GM23338 (cell line): Measurements from ENCODE around the gene LANCL3. TPM values are rescaled to one million over a fixed set of nuclear protein-coding genes. Genes with fewer than 3 reads are reported as not detected.
"Not testable (repeated sequence)": the region's sequence is repeated elsewhere in the genome, so short reads cannot be mapped to it uniquely, and the experiment has no call there.

Experiments used
- ATAC-seq: fragments of 200-7000 bp; cut with Tn5 transposase; 3 replicates; pipeline ENCODE4 v1.9.1; 2020
- DNase-seq: peaks from one replicate; pipeline ENCODE4 v3.0.0-alpha.2; 2015; ENCODE audit warnings: low spot score
- H2AFZ ChIP-seq: fragments of 200-600 bp; sonication (generic); 2 replicates; pipeline ENCODE4 v1.8.0; 2016; ENCODE audit warnings: antibody characterized with exemption, mild to moderate bottlenecking, moderate library complexity
- H3F3A ChIP-seq: fragments of 200-600 bp; sonication (generic); replicated peaks from 2 replicates; pipeline ENCODE4 v1.8.0; 2017; ENCODE audit warnings: antibody characterized with exemption, mixed run types, low read depth
- H3K27ac ChIP-seq: fragments of 200-600 bp; sonication (generic); 2 replicates; pipeline ENCODE4 v1.6.1; 2016; ENCODE audit warnings: low read depth
- H3K27me3 ChIP-seq: fragments of 200-600 bp; sonication (generic); 2 replicates; pipeline ENCODE4 v1.8.0; 2016; ENCODE audit warnings: mild to moderate bottlenecking, mixed run types, moderate library complexity; ENCODE audit not compliant: insufficient read depth
- H3K36me3 ChIP-seq: fragments of 200-600 bp; sonication (generic); 2 replicates; pipeline ENCODE4 v1.8.0; 2016; ENCODE audit warnings: mild to moderate bottlenecking; ENCODE audit not compliant: insufficient read depth
- H3K4me1 ChIP-seq: fragments of 200-600 bp; sonication (generic); 2 replicates; pipeline ENCODE4 v1.8.0; 2016; ENCODE audit warnings: mild to moderate bottlenecking, moderate library complexity; ENCODE audit not compliant: insufficient read depth
- H3K4me2 ChIP-seq: fragments of 200-600 bp; sonication (generic); 2 replicates; pipeline ENCODE4 v1.7.1; 2017; ENCODE audit warnings: mixed run types
- H3K4me3 ChIP-seq: fragments of 200-600 bp; sonication (generic); 2 replicates; pipeline ENCODE4 v1.6.1; 2016; ENCODE audit warnings: mixed run types
- H3K79me2 ChIP-seq: fragments of 200-600 bp; sonication (generic); replicated peaks from 2 replicates; pipeline ENCODE4 v1.8.0; 2017; ENCODE audit warnings: mild to moderate bottlenecking; ENCODE audit not compliant: insufficient read depth
- H3K9me2 ChIP-seq: fragments of 200-600 bp; sonication (generic); 2 replicates; pipeline ENCODE4 v1.8.0; 2017; ENCODE audit not compliant: insufficient read depth
- H4K20me1 ChIP-seq: fragments of 200-600 bp; sonication (generic); replicated peaks from 2 replicates; pipeline ENCODE4 v1.8.0; 2017; ENCODE audit warnings: mild to moderate bottlenecking; ENCODE audit not compliant: insufficient read depth
- H3K27ac Mint-ChIP-seq: 2 replicates; pipeline ENCODE4 v1.8.0; 2020; ENCODE audit warnings: inconsistent platforms, mild to moderate bottlenecking, moderate library complexity, mixed read lengths
- H3K27me3 Mint-ChIP-seq: 3 replicates; pipeline ENCODE4 v1.8.0; 2022; ENCODE audit warnings: low read depth, mild to moderate bottlenecking, moderate library complexity, mixed read lengths, inconsistent platforms; ENCODE audit not compliant: insufficient read depth, poor library complexity
- H3K36me3 Mint-ChIP-seq: 3 replicates; pipeline ENCODE4 v1.8.0; 2021; ENCODE audit warnings: low read depth, mild to moderate bottlenecking, inconsistent platforms, moderate library complexity, mixed read lengths
- H3K4me1 Mint-ChIP-seq: 3 replicates; pipeline ENCODE4 v1.8.0; 2020; ENCODE audit warnings: mild to moderate bottlenecking, inconsistent platforms, mixed read lengths
- H3K4me3 Mint-ChIP-seq: 3 replicates; pipeline ENCODE4 v1.8.0; 2021; ENCODE audit warnings: moderate library complexity, mild to moderate bottlenecking, inconsistent platforms, mixed read lengths
- H3K9me3 Mint-ChIP-seq: 3 replicates; pipeline ENCODE4 v1.8.0; 2020; ENCODE audit warnings: moderate library complexity, mild to moderate bottlenecking, inconsistent platforms, mixed read lengths
- ZNF114 ChIP-seq: fragments of 250-450 bp; sonication (Bioruptor Pico); IDR thresholded peaks from 2 replicates; pipeline ENCODE4 v1.5.0; 2020; ENCODE audit warnings: mild to moderate bottlenecking, moderate library complexity
- polyA plus RNA-seq: library from polyadenylated mRNA; unstranded; fragments of >200 nt; fragmentation: Nextera tagmentation; extraction: Ambion mirVana; gene quantifications from 2 replicates; pipeline ENCODE4 v1.2.1, GENCODE V29; 2016
- total RNA-seq: library from RNA; depleted of rRNA; stranded (reverse); fragments of >200 nt; shearing (Covaris generic); gene quantifications from 2 replicates; pipeline ENCODE4 v1.2.3, GENCODE V29; 2014
- TF ChIP-seq, protein P1 (sequence below): IDR thresholded peaks from 2 replicates; pipeline ENCODE4 v1.6.1; 2016; ENCODE audit warnings: antibody characterized with exemption
- TF ChIP-seq, protein P2 (sequence below): fragments of 250-450 bp; sonication (Bioruptor Pico); IDR thresholded peaks from 2 replicates; pipeline ENCODE4 v1.5.0; 2020; ENCODE audit warnings: mild to moderate bottlenecking, moderate library complexity

Gene LANCL3
- total and polyA plus RNA-seq, 2 experiments from 2014 or later, result 0.11 to 1.8 TPM

DNA sequence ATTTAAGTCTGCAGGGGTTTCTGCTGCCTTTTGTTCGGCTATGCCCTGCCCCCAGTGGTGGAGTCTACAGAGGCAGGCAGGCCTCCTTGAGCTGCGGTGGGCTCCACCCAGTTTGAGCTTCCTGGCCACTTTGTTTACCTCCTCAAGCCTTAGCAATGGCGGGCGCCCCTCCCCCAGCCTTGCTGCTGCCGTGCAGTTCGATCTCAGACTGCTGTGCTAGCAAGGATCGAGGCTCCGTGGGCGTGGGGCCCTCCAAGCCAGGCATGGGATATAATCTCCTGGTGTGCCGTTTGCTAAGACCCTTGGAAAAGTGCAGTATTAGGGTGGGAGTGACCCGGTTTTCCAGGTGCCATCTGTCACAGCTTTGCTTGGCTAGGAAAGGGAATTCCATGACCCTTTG lies 15.9 kb downstream of the LANCL3 start:
- H3K27me3 ChIP-seq, H3K9me3 Mint-ChIP-seq, H3K27ac ChIP-seq, H3K4me3 Mint-ChIP-seq, DNase-seq, H3K4me3 ChIP-seq, H3K27me3 Mint-ChIP-seq, H3K27ac Mint-ChIP-seq, H2AFZ ChIP-seq, ATAC-seq, H3K36me3 Mint-ChIP-seq, H3K79me2 ChIP-seq, H4K20me1 ChIP-seq, H3K36me3 ChIP-seq, H3K9me2 ChIP-seq, H3K4me1 Mint-ChIP-seq, H3K4me2 ChIP-seq, H3K4me1 ChIP-seq, H3F3A ChIP-seq: not testable (repeated sequence)

DNA sequence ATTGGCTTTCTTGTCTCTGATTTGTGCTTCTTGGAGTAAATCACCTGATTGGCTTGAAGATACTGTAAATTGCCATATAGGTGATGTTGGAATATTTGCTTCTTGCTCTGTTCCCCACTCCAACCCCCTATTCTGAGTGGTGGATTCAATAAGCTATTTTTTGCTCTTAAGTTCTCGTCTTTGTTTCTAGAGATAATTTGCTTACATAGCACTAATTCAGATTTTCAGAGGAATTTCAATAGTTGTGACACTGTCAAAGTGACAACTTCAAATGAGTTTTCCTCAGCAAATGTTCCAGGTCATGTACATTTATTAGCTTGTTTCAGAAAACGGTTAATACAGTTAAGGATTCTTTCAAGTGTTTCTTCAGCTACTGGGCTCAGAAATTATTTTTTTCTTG lies 18.6 kb downstream of the LANCL3 start:
- Mint-ChIP-seq H3K27ac (no peak overlapping the region), H3K27me3 (no peaks in the 10 kb centered on the region), H3K36me3 (peaks cover 4% of the 10 kb centered on the region; the same call in 2 of the 3 replicates), H3K4me1 (no peaks in the 10 kb centered on the region), H3K4me3 (no peak overlapping the region), H3K9me3 (peaks cover 6% of the 10 kb centered on the region; the same call in 2 of the 3 replicates)
- Histone ChIP-seq H4K20me1 (no peaks in the 10 kb centered on the region), H2AFZ (no peak overlapping the region), H3K79me2 (no peaks in the 10 kb centered on the region), H3K4me2 (no peak overlapping the region), H3K9me2 (no peaks in the 10 kb centered on the region), H3K27me3 (no peaks in the 10 kb centered on the region), H3K4me1 (no peaks in the 10 kb centered on the region), H3F3A (no peaks in the 10 kb centered on the region), H3K36me3 (no peaks in the 10 kb centered on the region), H3K27ac (no peak overlapping the region), H3K4me3 (no peak overlapping the region)
- ATAC-seq (no peak), DNase-seq (no peak)
- TF ChIP-seq ZNF114 (CRISPR knock-in tag), result no peak
- TF ChIP-seq, protein P1, sequence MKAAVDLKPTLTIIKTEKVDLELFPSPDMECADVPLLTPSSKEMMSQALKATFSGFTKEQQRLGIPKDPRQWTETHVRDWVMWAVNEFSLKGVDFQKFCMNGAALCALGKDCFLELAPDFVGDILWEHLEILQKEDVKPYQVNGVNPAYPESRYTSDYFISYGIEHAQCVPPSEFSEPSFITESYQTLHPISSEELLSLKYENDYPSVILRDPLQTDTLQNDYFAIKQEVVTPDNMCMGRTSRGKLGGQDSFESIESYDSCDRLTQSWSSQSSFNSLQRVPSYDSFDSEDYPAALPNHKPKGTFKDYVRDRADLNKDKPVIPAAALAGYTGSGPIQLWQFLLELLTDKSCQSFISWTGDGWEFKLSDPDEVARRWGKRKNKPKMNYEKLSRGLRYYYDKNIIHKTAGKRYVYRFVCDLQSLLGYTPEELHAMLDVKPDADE, result no peak
- TF ChIP-seq, protein P2, sequence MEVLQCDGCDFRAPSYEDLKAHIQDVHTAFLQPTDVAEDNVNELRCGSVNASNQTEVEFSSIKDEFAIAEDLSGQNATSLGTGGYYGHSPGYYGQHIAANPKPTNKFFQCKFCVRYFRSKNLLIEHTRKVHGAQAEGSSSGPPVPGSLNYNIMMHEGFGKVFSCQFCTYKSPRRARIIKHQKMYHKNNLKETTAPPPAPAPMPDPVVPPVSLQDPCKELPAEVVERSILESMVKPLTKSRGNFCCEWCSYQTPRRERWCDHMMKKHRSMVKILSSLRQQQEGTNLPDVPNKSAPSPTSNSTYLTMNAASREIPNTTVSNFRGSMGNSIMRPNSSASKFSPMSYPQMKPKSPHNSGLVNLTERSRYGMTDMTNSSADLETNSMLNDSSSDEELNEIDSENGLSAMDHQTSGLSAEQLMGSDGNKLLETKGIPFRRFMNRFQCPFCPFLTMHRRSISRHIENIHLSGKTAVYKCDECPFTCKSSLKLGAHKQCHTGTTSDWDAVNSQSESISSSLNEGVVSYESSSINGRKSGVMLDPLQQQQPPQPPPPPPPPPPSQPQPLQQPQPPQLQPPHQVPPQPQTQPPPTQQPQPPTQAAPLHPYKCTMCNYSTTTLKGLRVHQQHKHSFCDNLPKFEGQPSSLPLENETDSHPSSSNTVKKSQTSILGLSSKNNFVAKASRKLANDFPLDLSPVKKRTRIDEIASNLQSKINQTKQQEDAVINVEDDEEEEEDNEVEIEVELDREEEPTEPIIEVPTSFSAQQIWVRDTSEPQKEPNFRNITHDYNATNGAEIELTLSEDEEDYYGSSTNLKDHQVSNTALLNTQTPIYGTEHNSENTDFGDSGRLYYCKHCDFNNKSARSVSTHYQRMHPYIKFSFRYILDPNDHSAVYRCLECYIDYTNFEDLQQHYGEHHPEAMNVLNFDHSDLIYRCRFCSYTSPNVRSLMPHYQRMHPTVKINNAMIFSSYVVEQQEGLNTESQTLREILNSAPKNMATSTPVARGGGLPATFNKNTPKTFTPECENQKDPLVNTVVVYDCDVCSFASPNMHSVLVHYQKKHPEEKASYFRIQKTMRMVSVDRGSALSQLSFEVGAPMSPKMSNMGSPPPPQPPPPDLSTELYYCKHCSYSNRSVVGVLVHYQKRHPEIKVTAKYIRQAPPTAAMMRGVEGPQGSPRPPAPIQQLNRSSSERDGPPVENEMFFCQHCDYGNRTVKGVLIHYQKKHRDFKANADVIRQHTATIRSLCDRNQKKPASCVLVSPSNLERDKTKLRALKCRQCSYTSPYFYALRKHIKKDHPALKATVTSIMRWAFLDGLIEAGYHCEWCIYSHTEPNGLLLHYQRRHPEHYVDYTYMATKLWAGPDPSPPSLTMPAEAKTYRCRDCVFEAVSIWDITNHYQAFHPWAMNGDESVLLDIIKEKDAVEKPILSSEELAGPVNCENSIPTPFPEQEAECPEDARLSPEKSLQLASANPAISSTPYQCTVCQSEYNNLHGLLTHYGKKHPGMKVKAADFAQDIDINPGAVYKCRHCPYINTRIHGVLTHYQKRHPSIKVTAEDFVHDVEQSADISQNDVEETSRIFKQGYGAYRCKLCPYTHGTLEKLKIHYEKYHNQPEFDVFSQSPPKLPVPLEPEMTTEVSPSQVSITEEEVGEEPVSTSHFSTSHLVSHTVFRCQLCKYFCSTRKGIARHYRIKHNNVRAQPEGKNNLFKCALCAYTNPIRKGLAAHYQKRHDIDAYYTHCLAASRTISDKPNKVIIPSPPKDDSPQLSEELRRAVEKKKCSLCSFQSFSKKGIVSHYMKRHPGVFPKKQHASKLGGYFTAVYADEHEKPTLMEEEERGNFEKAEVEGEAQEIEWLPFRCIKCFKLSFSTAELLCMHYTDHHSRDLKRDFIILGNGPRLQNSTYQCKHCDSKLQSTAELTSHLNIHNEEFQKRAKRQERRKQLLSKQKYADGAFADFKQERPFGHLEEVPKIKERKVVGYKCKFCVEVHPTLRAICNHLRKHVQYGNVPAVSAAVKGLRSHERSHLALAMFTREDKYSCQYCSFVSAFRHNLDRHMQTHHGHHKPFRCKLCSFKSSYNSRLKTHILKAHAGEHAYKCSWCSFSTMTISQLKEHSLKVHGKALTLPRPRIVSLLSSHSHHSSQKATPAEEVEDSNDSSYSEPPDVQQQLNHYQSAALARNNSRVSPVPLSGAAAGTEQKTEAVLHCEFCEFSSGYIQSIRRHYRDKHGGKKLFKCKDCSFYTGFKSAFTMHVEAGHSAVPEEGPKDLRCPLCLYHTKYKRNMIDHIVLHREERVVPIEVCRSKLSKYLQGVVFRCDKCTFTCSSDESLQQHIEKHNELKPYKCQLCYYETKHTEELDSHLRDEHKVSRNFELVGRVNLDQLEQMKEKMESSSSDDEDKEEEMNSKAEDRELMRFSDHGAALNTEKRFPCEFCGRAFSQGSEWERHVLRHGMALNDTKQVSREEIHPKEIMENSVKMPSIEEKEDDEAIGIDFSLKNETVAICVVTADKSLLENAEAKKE, result no peak
